Measurements from ENCODE around the gene SERPINB6. TPM values are rescaled to one million over a fixed set of nuclear protein-coding genes. Genes with fewer than 3 reads are reported as not detected.
"Not testable (repeated sequence)": the region's sequence is repeated elsewhere in the genome, so short reads cannot be mapped to it uniquely, and the experiment has no call there.

Gene SERPINB6
- total RNA-seq, 8 experiments from 2014 or later, result 9.6 to 519 (median 53.6) TPM

GRCh38 chr6:2948228-2949025 lies 22.9 kb downstream of the SERPINB6 start:
- Histone ChIP-seq H3K4me3 (no peak overlapping the region), H3K4me1 (replicated peaks in 1 of 2) (peaks cover 2 to 16% of the 10 kb centered on the region in 2 donors), H3K27ac (no peak overlapping the region)
- in situ Hi-C loops (cut with MboI; ENCODE audit: low pct_unique_long_range_greater_than_20kb in 2 of 9, low sequenced_read_pairs in 9 of 9, unreplicated experiment in 9 of 9), result loop anchor here in 1 of 9 experiments (25.0 kb wide), 1 partner anchor 111 kb away; the partner anchor contains the start of gene SERPINB1
- 88 to 95% (median 92%) methylated on average over 3 to 15 of the region's 30 CpGs; no CpG with 5 or more reads in 2 of the 10 experiments for WGBS, 10 experiments
- no peak for ATAC-seq (replicated peaks in 6 of 8)

- H3K4me1 ChIP-seq (replicated peaks in 1 of 2), result peaks cover 2 to 18% of the 10 kb centered on the region in 2 donors
- WGBS, 10 experiments, result 66 to 100% (median 96%) methylated on average over 2 to 7 of the region's 7 CpGs; no CpG with 5 or more reads in 5 of the 10 experiments
- in situ Hi-C loops (cut with MboI; ENCODE audit: low pct_unique_long_range_greater_than_20kb in 2 of 9, low sequenced_read_pairs in 9 of 9, unreplicated experiment in 9 of 9), result loop anchor here in 1 of 9 experiments (25.0 kb wide), 1 partner anchor 110 kb away; the partner anchor contains the start of gene SERPINB1
- no peak overlapping the region for H3K27ac ChIP-seq
- no peak for ATAC-seq (replicated peaks in 6 of 8)
- H3K4me3 ChIP-seq, result no peak overlapping the region
Observed at GRCh38 chr6:2947445-2947844, 23.9 kb downstream of the SERPINB6 start.

GRCh38 chr6:2945153-2945452 lies 26.3 kb downstream of the SERPINB6 start:
- Histone ChIP-seq H3K4me1 (replicated peaks in 1 of 2) (peaks cover 2 to 18% of the 10 kb centered on the region in 2 donors), H3K27ac (peak overlapping the region in 1 of 2 donors; percentile 24), H3K4me3 (no peak overlapping the region)
- ATAC-seq (replicated peaks in 6 of 8), result no peak
- in situ Hi-C loops (cut with MboI; ENCODE audit: low pct_unique_long_range_greater_than_20kb in 2 of 9, low sequenced_read_pairs in 9 of 9, unreplicated experiment in 9 of 9), result loop anchor here in 1 of 9 experiments (25.0 kb wide), 1 partner anchor 108 kb away; the partner anchor contains the start of gene SERPINB1
- 17 to 100% (median 75%) methylated on average over 1 to 8 of the region's 8 CpGs; no CpG with 5 or more reads in 6 of the 10 experiments for WGBS, 10 experiments

GRCh38 chr6:2944405-2945152 lies 26.8 kb downstream of the SERPINB6 start:
- 0 to 100% (median 43%) methylated on average over 1 to 7 of the region's 7 CpGs for WGBS, 10 experiments
- peak in 6 of 8 experiments; percentile 21 to 86 (median 56) for ATAC-seq (replicated peaks in 6 of 8)
- no peak overlapping the region for H3K4me3 ChIP-seq
- peaks cover 2 to 18% of the 10 kb centered on the region in 2 donors for H3K4me1 ChIP-seq (replicated peaks in 1 of 2)
- H3K27ac ChIP-seq, result peak overlapping the region in 1 of 2 donors; percentile 24
- in situ Hi-C loops (cut with MboI; ENCODE audit: low pct_unique_long_range_greater_than_20kb in 2 of 9, low sequenced_read_pairs in 9 of 9, unreplicated experiment in 9 of 9), result loop anchor here in 1 of 9 experiments (25.0 kb wide), 1 partner anchor 107 kb away; the partner anchor contains the start of gene SERPINB1

GRCh38 chr6:2943564-2943955 lies 27.8 kb downstream of the SERPINB6 start:
- in situ Hi-C loops (cut with MboI; ENCODE audit: low pct_unique_long_range_greater_than_20kb in 2 of 9, low sequenced_read_pairs in 9 of 9, unreplicated experiment in 9 of 9), result loop anchor here in 1 of 9 experiments (25.0 kb wide), 1 partner anchor 106 kb away; the partner anchor contains the start of gene SERPINB1
- H3K4me3 ChIP-seq, result no peak overlapping the region
- WGBS, 10 experiments, result 90 to 100% (median 100%) methylated on average over 1 to 4 of the region's 5 CpGs; no CpG with 5 or more reads in 5 of the 10 experiments
- ATAC-seq (replicated peaks in 6 of 8), result no peak
- no peak overlapping the region for H3K27ac ChIP-seq
- H3K4me1 ChIP-seq (replicated peaks in 1 of 2), result peaks cover 2 to 18% of the 10 kb centered on the region in 2 donors

GRCh38 chr6:2942914-2943563 lies 28.3 kb downstream of the SERPINB6 start:
- in situ Hi-C loops (cut with MboI; ENCODE audit: low pct_unique_long_range_greater_than_20kb in 2 of 9, low sequenced_read_pairs in 9 of 9, unreplicated experiment in 9 of 9), result loop anchor here in 1 of 9 experiments (25.0 kb wide), 1 partner anchor 106 kb away; the partner anchor contains the start of gene SERPINB1
- H3K4me3 ChIP-seq, result no peak overlapping the region
- 60 to 96% (median 85%) methylated on average over 1 to 12 of the region's 12 CpGs; no CpG with 5 or more reads in 1 of the 10 experiments for whole genome bisulfite sequencing, 10 experiments
- H3K4me1 ChIP-seq (replicated peaks in 1 of 2), result peaks cover 2 to 18% of the 10 kb centered on the region in 2 donors
- no peak for ATAC-seq (replicated peaks in 6 of 8)
- no peak overlapping the region for H3K27ac ChIP-seq

GRCh38 chr6:2942116-2942515 lies 29.3 kb downstream of the SERPINB6 start:
- ATAC-seq (replicated peaks in 6 of 8); H3K27ac ChIP-seq; H3K4me3 ChIP-seq: not testable (repeated sequence)
- in situ Hi-C loops (cut with MboI; ENCODE audit: low pct_unique_long_range_greater_than_20kb in 2 of 9, low sequenced_read_pairs in 9 of 9, unreplicated experiment in 9 of 9), result loop anchor here in 1 of 9 experiments (25.0 kb wide), 1 partner anchor 105 kb away; the partner anchor contains the start of gene SERPINB1
- H3K4me1 ChIP-seq (replicated peaks in 1 of 2), result peaks cover 2 to 18% of the 10 kb centered on the region in 2 donors
- 90 to 100% (median 96%) methylated on average over 2 to 16 of the region's 21 CpGs; no CpG with 5 or more reads in 2 of the 10 experiments for WGBS, 10 experiments

- 87 to 100% (median 100%) methylated on average over 1 to 3 of the region's 3 CpGs; no CpG with 5 or more reads in 1 of the 10 experiments for WGBS, 10 experiments
- H3K4me1 ChIP-seq (replicated peaks in 1 of 2), result peaks cover 2 to 18% of the 10 kb centered on the region in 2 donors
- in situ Hi-C loops (cut with MboI; ENCODE audit: low pct_unique_long_range_greater_than_20kb in 2 of 9, low sequenced_read_pairs in 9 of 9, unreplicated experiment in 9 of 9), result loop anchor here in 1 of 9 experiments (25.0 kb wide), 1 partner anchor 104 kb away; the partner anchor contains the start of gene SERPINB1
- no peak overlapping the region for H3K4me3 ChIP-seq
- ATAC-seq (replicated peaks in 6 of 8), result no peak
- H3K27ac ChIP-seq, result no peak overlapping the region
Observed at GRCh38 chr6:2940851-2941250, 30.5 kb downstream of the SERPINB6 start.

GRCh38 chr6:2940010-2940850 lies 31.1 kb downstream of the SERPINB6 start:
- Histone ChIP-seq H3K4me1 (replicated peaks in 1 of 2) (peaks cover 2 to 18% of the 10 kb centered on the region in 2 donors), H3K4me3 (no peak overlapping the region), H3K27ac (no peak overlapping the region)
- WGBS, 10 experiments, result 87 to 96% (median 90%) methylated on average over 10 to 26 of the region's 26 CpGs
- ATAC-seq (replicated peaks in 6 of 8), result no peak
- in situ Hi-C loops (cut with MboI; ENCODE audit: low pct_unique_long_range_greater_than_20kb in 2 of 9, low sequenced_read_pairs in 9 of 9, unreplicated experiment in 9 of 9), result loop anchor here in 1 of 9 experiments (25.0 kb wide), 1 partner anchor 103 kb away; the partner anchor contains the start of gene SERPINB1

- 76 to 100% (median 92%) methylated on average over 2 to 12 of the region's 34 CpGs; no CpG with 5 or more reads in 4 of the 10 experiments for WGBS, 10 experiments
- Histone ChIP-seq H3K27ac (no peak overlapping the region), H3K4me1 (replicated peaks in 1 of 2) (peaks cover 2 to 14% of the 10 kb centered on the region in 2 donors), H3K4me3 (no peak overlapping the region)
- in situ Hi-C loops (cut with MboI; ENCODE audit: low pct_unique_long_range_greater_than_20kb in 2 of 9, low sequenced_read_pairs in 9 of 9, unreplicated experiment in 9 of 9), result loop anchor here in 1 of 9 experiments (25.0 kb wide), 1 partner anchor 102 kb away; the partner anchor contains the start of gene SERPINB1
- ATAC-seq (replicated peaks in 6 of 8), result no peak
Observed at GRCh38 chr6:2939315-2940009, 31.9 kb downstream of the SERPINB6 start.

- Histone ChIP-seq H3K4me1 (replicated peaks in 1 of 2) (peaks cover 0 to 7% of the 10 kb centered on the region in 2 donors), H3K4me3 (no peak overlapping the region), H3K27ac (no peak overlapping the region)
- 60 to 100% (median 89%) methylated on average over 1 to 8 of the region's 9 CpGs; no CpG with 5 or more reads in 1 of the 10 experiments for WGBS, 10 experiments
- ATAC-seq (replicated peaks in 6 of 8), result peak in 2 of 8 experiments; percentile 2 to 6
- in situ Hi-C loops (cut with MboI; ENCODE audit: low pct_unique_long_range_greater_than_20kb in 2 of 9, low sequenced_read_pairs in 9 of 9, unreplicated experiment in 9 of 9), result loop anchor here in 1 of 9 experiments (25.0 kb wide), 1 partner anchor 101 kb away; the partner anchor contains the start of gene SERPINB1
Observed at GRCh38 chr6:2938632-2939083, 32.7 kb downstream of the SERPINB6 start.

Measured in motor neuron (in vitro differentiated cells).